Testis (tissue), 2 donors: ENCODE measurements around the gene ERBB4.

Experiments used
- POLR2A ChIP-seq: fragments of 450-650 bp; IDR thresholded peaks from one replicate; pipeline ENCODE4 v1.6.1; 2017; ENCODE audit warnings: antibody characterized with exemption, mild to moderate bottlenecking, moderate library complexity
- TF ChIP-seq, protein P1 (sequence below), 3 experiments: fragments of 450-650 bp in 2 of 3; fragments of 200-600 bp in 1 of 3; sonication (generic) in 1 of 3; IDR thresholded peaks; one replicate each; pipeline ENCODE4 v1.5.1; 2016 to 2019; ENCODE audit warnings: antibody characterized with exemption in 3 of 3, mild to moderate bottlenecking in 2 of 3, moderate library complexity in 1 of 3

DNA sequence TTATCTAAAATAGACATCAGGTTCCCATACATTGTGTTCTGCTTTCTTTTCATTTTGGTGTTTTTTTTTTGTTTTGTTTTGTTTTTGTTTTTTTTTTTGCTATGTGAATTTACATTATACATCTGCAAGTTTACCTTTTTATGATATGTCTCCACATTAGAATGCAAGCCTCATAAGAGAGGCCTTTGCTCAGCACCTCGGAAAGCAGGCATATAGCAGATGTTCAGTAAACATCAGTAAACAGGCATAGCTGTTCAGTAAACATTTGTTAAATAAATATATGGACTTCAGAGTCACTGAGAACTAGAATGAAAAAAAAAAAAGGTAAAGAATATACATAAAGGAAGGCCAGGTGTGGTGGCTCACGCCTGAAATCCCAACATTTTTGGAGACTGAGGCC is 405.3 kb downstream of the ERBB4 start:
- TF ChIP-seq, protein P1, sequence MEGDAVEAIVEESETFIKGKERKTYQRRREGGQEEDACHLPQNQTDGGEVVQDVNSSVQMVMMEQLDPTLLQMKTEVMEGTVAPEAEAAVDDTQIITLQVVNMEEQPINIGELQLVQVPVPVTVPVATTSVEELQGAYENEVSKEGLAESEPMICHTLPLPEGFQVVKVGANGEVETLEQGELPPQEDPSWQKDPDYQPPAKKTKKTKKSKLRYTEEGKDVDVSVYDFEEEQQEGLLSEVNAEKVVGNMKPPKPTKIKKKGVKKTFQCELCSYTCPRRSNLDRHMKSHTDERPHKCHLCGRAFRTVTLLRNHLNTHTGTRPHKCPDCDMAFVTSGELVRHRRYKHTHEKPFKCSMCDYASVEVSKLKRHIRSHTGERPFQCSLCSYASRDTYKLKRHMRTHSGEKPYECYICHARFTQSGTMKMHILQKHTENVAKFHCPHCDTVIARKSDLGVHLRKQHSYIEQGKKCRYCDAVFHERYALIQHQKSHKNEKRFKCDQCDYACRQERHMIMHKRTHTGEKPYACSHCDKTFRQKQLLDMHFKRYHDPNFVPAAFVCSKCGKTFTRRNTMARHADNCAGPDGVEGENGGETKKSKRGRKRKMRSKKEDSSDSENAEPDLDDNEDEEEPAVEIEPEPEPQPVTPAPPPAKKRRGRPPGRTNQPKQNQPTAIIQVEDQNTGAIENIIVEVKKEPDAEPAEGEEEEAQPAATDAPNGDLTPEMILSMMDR (IDR thresholded peaks at IDR 0.05), result no peak
- TF ChIP-seq POLR2A, result no peak
